Measurements from ENCODE around the gene TTC38. TPM values are rescaled to one million over a fixed set of nuclear protein-coding genes. Genes with fewer than 3 reads are reported as not detected.

TTC38 gene
- total RNA-seq, 1 experiment from 2014 or later = 31.5 TPM

- Histone ChIP-seq H2BK15ac (ENCODE audit: low read depth, low read length) (no peak overlapping the region), H3K4me1 (ENCODE audit: insufficient read depth, low read length) (no peaks in the 10 kb centered on the region), H3K23me2 (ENCODE audit: insufficient read length, low read depth, low read length, poor library complexity, severe bottlenecking) (no peaks in the 10 kb centered on the region), H4K8ac (replicated peaks; ENCODE audit: insufficient read length, low read depth, low read length) (no peak overlapping the region), H3K79me2 (ENCODE audit: insufficient read depth, low read length) (no peaks in the 10 kb centered on the region), H3K18ac (ENCODE audit: insufficient read length, low read depth, low read length) (no peak overlapping the region), H3K4me2 (ENCODE audit: insufficient read depth, insufficient read length, low read length) (no peak overlapping the region), H3K27me3 (ENCODE audit: insufficient read depth, low read length) (no peaks in the 10 kb centered on the region), H3T11ph (ENCODE audit: low read length) (no peak overlapping the region), H3K14ac (ENCODE audit: insufficient read depth, low read length) (no peak overlapping the region), H2AFZ (ENCODE audit: low read length) (no peak overlapping the region), H4K91ac (ENCODE audit: insufficient read length, low read depth, low read length) (no peak overlapping the region), H2BK12ac (ENCODE audit: insufficient read length, low read depth, low read length) (no peak overlapping the region), H3K27ac (ENCODE audit: insufficient read length, low read depth, low read length) (no peak overlapping the region), H3K9me3 (ENCODE audit: control insufficient read depth, low read depth, low read length) (no peaks in the 10 kb centered on the region), H3K79me1 (ENCODE audit: insufficient read depth, low read depth, low read length, poor library complexity, severe bottlenecking) (no peaks in the 10 kb centered on the region), H2AK5ac (ENCODE audit: insufficient read length, low read length) (no peak overlapping the region), H3K4ac (ENCODE audit: low read depth, low read length) (no peak overlapping the region), H3K23ac (ENCODE audit: insufficient read length, low read depth, low read length) (no peak overlapping the region), H4K20me1 (ENCODE audit: control insufficient read depth, insufficient read depth, insufficient read length) (no peaks in the 10 kb centered on the region), H2BK120ac (ENCODE audit: low read depth, low read length, poor library complexity, severe bottlenecking) (no peak overlapping the region), H3K9ac (ENCODE audit: extremely low read depth, insufficient read length, low read length) (no peak overlapping the region), H2BK5ac (ENCODE audit: insufficient read length, low read length) (no peak overlapping the region), H2BK20ac (ENCODE audit: low read depth, low read length, poor library complexity, severe bottlenecking) (no peak overlapping the region), H4K5ac (ENCODE audit: insufficient read length, low read depth, low read length) (no peak overlapping the region), H3K56ac (ENCODE audit: insufficient read length, low read depth, low read length) (no peak overlapping the region)
- H3K27ac Mint-ChIP-seq = peak overlapping the region in 1 of 3 experiments; percentile 69; a peak in 2 of 7 replicates
- WGBS (ENCODE audit: extremely low coverage, insufficient read length, low lambda C conversion rate) = no CpG with 5 or more reads among the region's 10 CpGs
- H3K36me3 Mint-ChIP-seq (ENCODE audit: insufficient read depth in 1 of 3, low read depth in 3 of 3) = peaks cover 0 to 8% (median 0%) of the 10 kb centered on the region in 3 experiments; a peak in 2 of 7 replicates
- DNase-seq = no peak
- TF ChIP-seq CTCF (conservative IDR thresholded peaks at IDR 0.05) = no peak
- H3K4me3 Mint-ChIP-seq = no peak overlapping the region; a peak in 1 of 5 replicates
- H3K27me3 Mint-ChIP-seq (ENCODE audit: low read depth) = no peaks in the 10 kb centered on the region
- peaks cover 5 to 14% of the 10 kb centered on the region in 2 experiments for H3K4me1 Mint-ChIP-seq
- H3K9me3 Mint-ChIP-seq = no peaks in the 10 kb centered on the region; a peak in 2 of 5 replicates
These were observed 42.9 kb upstream of the TTC38 start for GRCh38 chr22:46224898-46225290.

All from H9 (cell line).